ENCODE data around the gene NABP1.

Gene NABP1

GRCh38 chr2:191691898-191692297, 14.0 kb downstream of the NABP1 start:
- Histone ChIP-seq H3K36me3 (ENCODE audit: control insufficient read depth, insufficient read depth, low read length) (no peaks in the 10 kb centered on the region), H3K9ac (ENCODE audit: low read length) (no peak overlapping the region), H3K27ac (ENCODE audit: low read depth, low read length) (no peak overlapping the region), H3K27me3 (ENCODE audit: control insufficient read depth, insufficient read depth, low read length) (no peaks in the 10 kb centered on the region), H3K4me3 (ENCODE audit: low read length) (no peak overlapping the region), H3K4me1 (ENCODE audit: control insufficient read depth, insufficient read depth, low read length) (no peaks in the 10 kb centered on the region)

GRCh38 chr2:191692502-191693115, 14.7 kb downstream of the NABP1 start:
- Histone ChIP-seq H3K4me3 (ENCODE audit: low read length) (no peak overlapping the region), H3K36me3 (ENCODE audit: control insufficient read depth, insufficient read depth, low read length) (no peaks in the 10 kb centered on the region), H3K27me3 (ENCODE audit: control insufficient read depth, insufficient read depth, low read length) (no peaks in the 10 kb centered on the region), H3K27ac (ENCODE audit: low read depth, low read length) (no peak overlapping the region), H3K4me1 (ENCODE audit: control insufficient read depth, insufficient read depth, low read length) (no peaks in the 10 kb centered on the region), H3K9ac (ENCODE audit: low read length) (no peak overlapping the region)

- no peaks in the 10 kb centered on the region for H3K36me3 ChIP-seq (ENCODE audit: control insufficient read depth, insufficient read depth, low read length)
- no peaks in the 10 kb centered on the region for H3K27me3 ChIP-seq (ENCODE audit: control insufficient read depth, insufficient read depth, low read length)
- no peaks in the 10 kb centered on the region for H3K4me1 ChIP-seq (ENCODE audit: control insufficient read depth, insufficient read depth, low read length)
- no peak overlapping the region for H3K27ac ChIP-seq (ENCODE audit: low read depth, low read length)
- H3K9ac ChIP-seq (ENCODE audit: low read length), result no peak overlapping the region
- H3K4me3 ChIP-seq (ENCODE audit: low read length), result no peak overlapping the region
Measured at GRCh38 chr2:191693166-191693565, 15.2 kb downstream of the NABP1 start.

- H3K4me1 ChIP-seq (ENCODE audit: control insufficient read depth, insufficient read depth, low read length), result no peaks in the 10 kb centered on the region
- no peak overlapping the region for H3K9ac ChIP-seq (ENCODE audit: low read length)
- H3K36me3 ChIP-seq (ENCODE audit: control insufficient read depth, insufficient read depth, low read length), result no peaks in the 10 kb centered on the region
- no peaks in the 10 kb centered on the region for H3K27me3 ChIP-seq (ENCODE audit: control insufficient read depth, insufficient read depth, low read length)
- no peak overlapping the region for H3K27ac ChIP-seq (ENCODE audit: low read depth, low read length)
- no peak overlapping the region for H3K4me3 ChIP-seq (ENCODE audit: low read length)
Measured at GRCh38 chr2:191693778-191694177, 15.8 kb downstream of the NABP1 start.

GRCh38 chr2:191696001-191696400, 18.1 kb downstream of the NABP1 start:
- Histone ChIP-seq H3K27ac (ENCODE audit: low read depth, low read length) (no peak overlapping the region), H3K4me1 (ENCODE audit: control insufficient read depth, insufficient read depth, low read length) (no peaks in the 10 kb centered on the region), H3K4me3 (ENCODE audit: low read length) (no peak overlapping the region), H3K9ac (ENCODE audit: low read length) (no peak overlapping the region), H3K27me3 (ENCODE audit: control insufficient read depth, insufficient read depth, low read length) (no peaks in the 10 kb centered on the region), H3K36me3 (ENCODE audit: control insufficient read depth, insufficient read depth, low read length) (no peaks in the 10 kb centered on the region)

GRCh38 chr2:191696966-191697365, 19.0 kb downstream of the NABP1 start:
- Histone ChIP-seq H3K4me1 (ENCODE audit: control insufficient read depth, insufficient read depth, low read length) (no peaks in the 10 kb centered on the region), H3K27ac (ENCODE audit: low read depth, low read length) (no peak overlapping the region), H3K9ac (ENCODE audit: low read length) (no peak overlapping the region), H3K27me3 (ENCODE audit: control insufficient read depth, insufficient read depth, low read length) (no peaks in the 10 kb centered on the region), H3K4me3 (ENCODE audit: low read length) (no peak overlapping the region), H3K36me3 (ENCODE audit: control insufficient read depth, insufficient read depth, low read length) (no peaks in the 10 kb centered on the region)

- Histone ChIP-seq H3K4me3 (ENCODE audit: low read length) (no peak overlapping the region), H3K9ac (ENCODE audit: low read length) (no peak overlapping the region), H3K4me1 (ENCODE audit: control insufficient read depth, insufficient read depth, low read length) (no peaks in the 10 kb centered on the region), H3K27me3 (ENCODE audit: control insufficient read depth, insufficient read depth, low read length) (no peaks in the 10 kb centered on the region), H3K36me3 (ENCODE audit: control insufficient read depth, insufficient read depth, low read length) (no peaks in the 10 kb centered on the region), H3K27ac (ENCODE audit: low read depth, low read length) (no peak overlapping the region)
Measured at GRCh38 chr2:191697870-191698269, 19.9 kb downstream of the NABP1 start.

- Histone ChIP-seq H3K27me3 (ENCODE audit: control insufficient read depth, insufficient read depth, low read length) (no peaks in the 10 kb centered on the region), H3K9ac (ENCODE audit: low read length) (no peak overlapping the region), H3K4me3 (ENCODE audit: low read length) (no peak overlapping the region), H3K27ac (ENCODE audit: low read depth, low read length) (no peak overlapping the region), H3K36me3 (ENCODE audit: control insufficient read depth, insufficient read depth, low read length) (no peaks in the 10 kb centered on the region), H3K4me1 (ENCODE audit: control insufficient read depth, insufficient read depth, low read length) (no peaks in the 10 kb centered on the region)
Measured at GRCh38 chr2:191699341-191699945, 21.5 kb downstream of the NABP1 start.

GRCh38 chr2:191701029-191701428, 23.1 kb downstream of the NABP1 start:
- Histone ChIP-seq H3K27me3 (ENCODE audit: control insufficient read depth, insufficient read depth, low read length) (no peaks in the 10 kb centered on the region), H3K4me1 (ENCODE audit: control insufficient read depth, insufficient read depth, low read length) (no peaks in the 10 kb centered on the region), H3K27ac (ENCODE audit: low read depth, low read length) (no peak overlapping the region), H3K9ac (ENCODE audit: low read length) (no peak overlapping the region), H3K4me3 (ENCODE audit: low read length) (no peak overlapping the region), H3K36me3 (ENCODE audit: control insufficient read depth, insufficient read depth, low read length) (no peaks in the 10 kb centered on the region)

- no peaks in the 10 kb centered on the region for H3K36me3 ChIP-seq (ENCODE audit: control insufficient read depth, insufficient read depth, low read length)
Measured at GRCh38 chr2:191701696-191702095, 23.8 kb downstream of the NABP1 start.

GRCh38 chr2:191703079-191703725, 25.3 kb downstream of the NABP1 start:
- no peaks in the 10 kb centered on the region for H3K4me1 ChIP-seq (ENCODE audit: control insufficient read depth, insufficient read depth, low read length)
- no peaks in the 10 kb centered on the region for H3K27me3 ChIP-seq (ENCODE audit: control insufficient read depth, insufficient read depth, low read length)
- no peaks in the 10 kb centered on the region for H3K36me3 ChIP-seq (ENCODE audit: control insufficient read depth, insufficient read depth, low read length)
- no peak overlapping the region for H3K9ac ChIP-seq (ENCODE audit: low read length)
- no peak overlapping the region for H3K27ac ChIP-seq (ENCODE audit: low read depth, low read length)
- H3K4me3 ChIP-seq (ENCODE audit: low read length), result no peak overlapping the region

More at GRCh38 chr2:191701696-191702095, 23.8 kb downstream of the NABP1 start:
- Histone ChIP-seq H3K9ac (ENCODE audit: low read length) (no peak overlapping the region), H3K4me1 (ENCODE audit: control insufficient read depth, insufficient read depth, low read length) (no peaks in the 10 kb centered on the region), H3K27me3 (ENCODE audit: control insufficient read depth, insufficient read depth, low read length) (no peaks in the 10 kb centered on the region), H3K4me3 (ENCODE audit: low read length) (no peak overlapping the region), H3K27ac (ENCODE audit: low read depth, low read length) (no peak overlapping the region)

- no peaks in the 10 kb centered on the region for H3K4me1 ChIP-seq (ENCODE audit: control insufficient read depth, insufficient read depth, low read length)
- no peak overlapping the region for H3K4me3 ChIP-seq (ENCODE audit: low read length)
- H3K27me3 ChIP-seq (ENCODE audit: control insufficient read depth, insufficient read depth, low read length), result no peaks in the 10 kb centered on the region
- no peaks in the 10 kb centered on the region for H3K36me3 ChIP-seq (ENCODE audit: control insufficient read depth, insufficient read depth, low read length)
- no peak overlapping the region for H3K27ac ChIP-seq (ENCODE audit: low read depth, low read length)
- H3K9ac ChIP-seq (ENCODE audit: low read length), result no peak overlapping the region
Measured at GRCh38 chr2:191705084-191705483, 27.1 kb downstream of the NABP1 start.

- H3K36me3 ChIP-seq (ENCODE audit: control insufficient read depth, insufficient read depth, low read length), result no peaks in the 10 kb centered on the region
- no peaks in the 10 kb centered on the region for H3K4me1 ChIP-seq (ENCODE audit: control insufficient read depth, insufficient read depth, low read length)
- no peak overlapping the region for H3K27ac ChIP-seq (ENCODE audit: low read depth, low read length)
- H3K27me3 ChIP-seq (ENCODE audit: control insufficient read depth, insufficient read depth, low read length), result no peaks in the 10 kb centered on the region
- no peak overlapping the region for H3K9ac ChIP-seq (ENCODE audit: low read length)
- H3K4me3 ChIP-seq (ENCODE audit: low read length), result no peak overlapping the region
Measured at GRCh38 chr2:191705701-191706100, 27.8 kb downstream of the NABP1 start.

Measured in rectal smooth muscle tissue (tissue), 1 donor.